AG04449 (cell line): Measurements from ENCODE around the gene KRT83.
"Not testable (repeated sequence)": the region's sequence is repeated elsewhere in the genome, so short reads cannot be mapped to it uniquely, and the experiment has no call there.

Source experiments
- CTCF ChIA-PET: fragments of 350-600 bp; formaldehyde crosslinking; extraction: SDS; loops from one replicate; lab custom pipeline; 2021; ENCODE audit warnings: antibody characterized with exemption; lab: Yijun Ruan, JAX
- POLR2A ChIA-PET: fragments of 400-600, 350-600 bp; formaldehyde crosslinking; extraction: SDS; loops from one replicate; lab custom pipeline; 2020; ENCODE audit warnings: antibody characterized with exemption, inconsistent platforms; lab: Yijun Ruan, JAX
- DNase-seq: peaks from one replicate; pipeline ENCODE4 v3.0.0-alpha.2; 2010; ENCODE audit warnings: low read depth, low spot score
- H3K4me3 ChIP-seq: 2 replicates; pipeline ENCODE4 v1.5.1; 2011; ENCODE audit warnings: low read depth, mild to moderate bottlenecking, control low read depth, low read length
- CTCF ChIP-seq: IDR thresholded peaks from one replicate; pipeline ENCODE4 v1.5.1; 2011; ENCODE audit warnings: mild to moderate bottlenecking, moderate library complexity, low read length, control low read depth, inconsistent platforms; ENCODE audit not compliant: insufficient read depth; ENCODE audit errors: missing control alignments

The KRT83 gene

DNA sequence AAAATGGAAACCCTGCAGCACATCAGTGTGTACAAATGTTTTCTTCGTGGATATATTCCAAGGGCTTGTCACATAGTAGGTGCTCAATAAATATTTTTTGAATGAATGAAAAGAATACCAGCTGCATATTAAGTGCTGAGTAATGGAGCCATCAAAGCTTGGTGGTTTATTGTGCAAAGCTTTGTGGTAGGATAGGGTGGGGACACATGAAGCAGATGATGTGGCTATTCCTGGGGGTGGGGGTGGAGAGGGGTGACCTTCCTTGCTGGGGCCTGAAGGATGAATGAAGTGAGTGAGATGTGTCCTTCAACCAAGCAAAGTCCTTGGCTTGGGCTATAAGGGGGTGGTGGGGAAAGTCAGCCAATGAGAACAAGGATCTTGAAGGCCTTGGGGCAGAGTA is 25.5 kb downstream of the KRT83 start:
- no peak overlapping the region for H3K4me3 ChIP-seq
- DNase-seq = no peak
- ChIA-PET CTCF (interaction anchor here (1.1 to 5.5 kb wide), 6 partner anchors 10 to 174 kb away, joined by 3 to 30 read pairs (median 8); no protein-coding TSS in a partner anchor), POLR2A (interaction anchor here (0.6 kb wide), 1 partner anchor 1602 kb away, joined by 3 read pairs; no protein-coding TSS in a partner anchor)
- no peak for TF ChIP-seq CTCF

GRCh38 chr12:52294803-52295202 is 26.4 kb downstream of the KRT83 start:
- CTCF ChIA-PET = interaction anchor here (0.8 to 5.5 kb wide), 12 partner anchors 9 to 576 kb away, joined by 3 to 30 read pairs (median 4); no protein-coding TSS in a partner anchor
- POLR2A ChIA-PET = interaction anchor here (0.7 kb wide), 1 partner anchor 104 kb away, joined by 3 read pairs; no protein-coding TSS in a partner anchor
- no peak for TF ChIP-seq CTCF
- no peak for DNase-seq
- no peak overlapping the region for H3K4me3 ChIP-seq

- ChIA-PET CTCF (interaction anchor here (0.8 to 2.5 kb wide), 8 partner anchors 9 to 172 kb away, joined by 3 to 14 read pairs (median 4); no protein-coding TSS in a partner anchor), POLR2A (no interaction called here)
- TF ChIP-seq CTCF = no peak
Observed at GRCh38 chr12:52293926-52294325, 27.3 kb downstream of the KRT83 start.

DNA sequence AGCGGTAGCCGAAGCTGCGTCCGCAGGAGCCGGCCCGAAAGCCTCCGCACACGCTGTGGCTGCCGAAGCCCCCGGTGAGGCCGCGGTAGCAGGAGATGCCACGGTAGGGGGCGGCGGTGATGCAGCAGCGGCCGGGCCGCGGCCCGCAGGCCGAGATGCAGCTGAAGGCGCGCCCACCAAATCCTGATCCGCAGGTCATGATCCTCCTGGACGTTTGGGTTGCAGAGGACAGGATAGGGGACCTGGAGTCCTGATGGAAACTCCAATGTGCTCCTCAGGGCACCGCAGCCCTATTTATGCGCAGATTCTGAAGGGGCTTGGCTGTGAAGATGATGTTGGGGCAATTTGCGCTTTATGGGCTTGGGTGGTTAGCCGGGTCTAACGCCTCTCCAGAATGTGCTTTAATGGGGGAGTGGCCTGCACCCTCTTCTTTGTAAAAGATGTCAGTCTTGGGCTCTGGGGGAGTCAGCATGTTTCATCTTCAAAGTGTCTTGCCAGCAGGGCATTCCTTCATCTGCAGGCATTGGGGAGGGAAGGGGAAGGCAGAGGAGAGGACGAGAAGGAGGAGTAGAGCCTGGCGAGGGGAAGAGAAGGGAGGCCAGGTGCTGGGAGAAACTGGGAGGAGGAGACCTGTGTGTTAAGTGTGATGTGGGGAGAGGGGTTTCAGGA is 29.8 kb downstream of the KRT83 start, which contains the start of gene KRT81:
Gene KRT81 (minus strand): TSS at position 268 of the 669 bp plus-strand sequence. CDS start 69 bp downstream, at position 199.
- TF ChIP-seq CTCF = no peak
- ChIA-PET CTCF (no interaction called here), POLR2A (no interaction called here)
- no peak for DNase-seq
- H3K4me3 ChIP-seq = no peak within 1 kb of the TSS

More at GRCh38 chr12:52293926-52294325, 27.3 kb downstream of the KRT83 start:
- no peak for DNase-seq
- no peak overlapping the region for H3K4me3 ChIP-seq

DNA sequence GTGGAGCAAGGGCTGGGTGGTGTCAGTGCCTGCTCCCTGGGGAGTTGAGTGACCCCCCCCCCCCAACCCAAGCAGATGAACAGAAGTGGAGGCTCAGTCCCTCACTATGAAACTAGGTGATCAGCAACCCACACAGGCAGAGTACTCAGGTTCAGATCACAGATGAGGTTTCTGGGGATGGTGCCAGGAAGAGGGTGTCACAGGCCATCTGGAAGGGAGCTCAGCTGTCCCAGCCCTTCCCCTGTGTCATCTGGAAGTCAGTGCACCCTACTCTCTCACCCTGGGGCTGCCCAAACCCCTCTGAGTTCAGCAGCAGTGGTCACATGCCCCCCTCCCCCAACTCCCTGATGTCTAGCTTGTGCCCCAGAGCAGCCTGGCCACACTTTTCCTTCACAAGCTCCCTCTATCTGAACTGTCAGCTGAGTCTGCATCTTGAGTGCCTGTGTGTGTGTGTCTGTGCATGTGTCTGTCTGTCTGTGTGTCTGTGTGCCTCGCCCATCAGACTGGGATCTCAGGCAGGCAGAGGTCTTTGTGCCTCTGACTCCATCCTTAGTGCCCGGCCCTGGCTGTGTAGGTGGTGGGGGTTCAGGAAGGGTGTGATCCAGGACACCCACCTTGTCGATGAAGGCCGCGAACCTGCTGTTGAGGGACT is 30.6 kb downstream of the KRT83 start:
- DNase-seq, CTCF ChIA-PET, POLR2A ChIA-PET, H3K4me3 ChIP-seq: not testable (repeated sequence)

GRCh38 chr12:52287816-52288805 is 33.1 kb downstream of the KRT83 start:
- CTCF ChIA-PET, H3K4me3 ChIP-seq, DNase-seq, POLR2A ChIA-PET: not testable (repeated sequence)

DNA sequence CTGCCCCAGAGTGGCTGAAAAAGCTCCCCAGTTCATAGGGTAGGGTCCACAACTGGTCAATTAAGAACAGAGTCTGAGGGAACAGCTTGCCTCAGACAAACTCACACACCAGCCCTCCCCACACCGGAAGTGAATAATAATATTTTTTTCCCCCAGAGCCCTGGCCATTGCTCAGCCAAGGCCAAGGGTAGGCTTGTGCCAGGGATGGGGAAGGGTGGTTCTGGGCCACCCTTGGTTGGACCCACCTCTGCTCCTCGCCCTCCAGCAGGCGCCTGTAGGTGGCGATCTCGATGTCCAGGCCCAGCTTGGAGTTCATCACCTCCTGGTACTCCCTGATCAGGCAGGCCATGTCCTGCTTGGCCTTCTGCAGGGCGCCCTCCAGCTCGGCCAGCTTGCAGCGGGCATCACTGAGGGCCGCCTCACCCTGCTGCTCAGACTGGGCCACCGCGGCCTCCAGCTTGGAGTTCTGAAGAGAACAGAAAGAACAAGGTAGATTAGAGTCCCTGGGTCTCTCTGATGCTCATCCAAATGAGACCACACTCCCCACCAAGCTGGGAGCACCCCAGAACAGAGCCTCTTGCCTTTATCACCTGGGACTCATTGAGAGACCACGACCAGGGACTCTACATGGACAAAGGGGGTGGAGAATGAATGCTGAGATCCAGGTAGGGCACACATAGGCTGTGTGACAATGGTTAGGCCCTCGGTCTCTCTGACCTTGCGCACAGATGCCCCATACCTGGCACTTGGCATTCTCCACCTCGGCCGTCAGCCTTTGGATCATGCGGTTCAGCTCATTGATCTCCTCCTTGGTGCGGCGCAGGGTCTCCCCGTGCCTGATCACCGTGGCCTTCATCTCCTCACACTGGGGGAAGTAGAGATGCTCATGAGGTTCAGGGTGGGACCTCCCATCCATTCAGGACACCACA is 34.1 kb downstream of the KRT83 start:
- POLR2A ChIA-PET = interaction anchor here (1.1 kb wide), 1 partner anchor 140 kb away, joined by 3 read pairs; no protein-coding TSS in a partner anchor
- not testable (repeated sequence) for DNase-seq, H3K4me3 ChIP-seq
- CTCF ChIA-PET = interaction anchor here (0.6 to 10.7 kb wide), 7 partner anchors 8 to 138 kb away, joined by 3 to 100 read pairs (median 5); no protein-coding TSS in a partner anchor
